GM19043 (cell line): Measurements from ENCODE around the gene PPID.
"Not testable (repeated sequence)": the region's sequence is repeated elsewhere in the genome, so short reads cannot be mapped to it uniquely, and the experiment has no call there.

Experiments used
- ATAC-seq: cut with Tn5 transposase; IDR thresholded peaks from one replicate; pipeline ENCODE4 v1.9.1; 2021; ENCODE audit warnings: low read depth; ENCODE audit not compliant: unreplicated experiment

PPID gene

DNA sequence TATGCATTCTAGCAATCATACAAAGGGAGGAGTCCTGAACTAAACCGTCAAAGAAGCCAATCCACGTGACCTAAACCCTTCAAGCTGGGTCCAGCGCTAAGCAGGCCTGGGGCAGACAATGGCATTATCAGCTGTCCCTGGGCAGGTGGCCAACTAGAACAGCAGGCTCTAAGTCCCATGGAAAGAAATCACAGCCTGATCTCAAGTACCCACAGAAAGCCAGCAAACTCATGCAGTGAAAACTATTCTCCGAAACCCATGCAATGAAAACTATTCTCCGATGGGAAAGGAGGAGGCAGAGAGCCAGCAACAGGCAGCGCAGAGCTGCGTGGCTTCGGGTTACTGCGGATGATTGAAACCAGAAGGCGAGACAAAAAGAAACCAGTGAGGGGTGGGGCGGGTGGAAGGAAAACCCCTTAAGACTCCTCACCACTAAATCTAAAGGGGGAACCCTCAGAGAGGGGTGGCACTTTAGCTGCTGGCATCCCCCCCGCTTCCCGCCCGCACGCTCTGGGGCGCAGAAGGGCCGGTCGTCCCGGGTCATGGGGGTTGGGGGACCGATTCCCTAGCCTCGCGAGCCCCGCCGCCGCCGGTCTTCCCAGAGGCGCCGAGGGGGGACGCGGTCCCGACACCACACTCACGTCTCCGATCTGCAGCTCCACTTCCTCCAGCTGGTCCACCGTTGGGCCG lies 52.1 kb downstream of the PPID start:
- peak; percentile 20 for ATAC-seq

GRCh38 chr4:158669310-158669709 lies 53.9 kb downstream of the PPID start:
- no peak for ATAC-seq

DNA sequence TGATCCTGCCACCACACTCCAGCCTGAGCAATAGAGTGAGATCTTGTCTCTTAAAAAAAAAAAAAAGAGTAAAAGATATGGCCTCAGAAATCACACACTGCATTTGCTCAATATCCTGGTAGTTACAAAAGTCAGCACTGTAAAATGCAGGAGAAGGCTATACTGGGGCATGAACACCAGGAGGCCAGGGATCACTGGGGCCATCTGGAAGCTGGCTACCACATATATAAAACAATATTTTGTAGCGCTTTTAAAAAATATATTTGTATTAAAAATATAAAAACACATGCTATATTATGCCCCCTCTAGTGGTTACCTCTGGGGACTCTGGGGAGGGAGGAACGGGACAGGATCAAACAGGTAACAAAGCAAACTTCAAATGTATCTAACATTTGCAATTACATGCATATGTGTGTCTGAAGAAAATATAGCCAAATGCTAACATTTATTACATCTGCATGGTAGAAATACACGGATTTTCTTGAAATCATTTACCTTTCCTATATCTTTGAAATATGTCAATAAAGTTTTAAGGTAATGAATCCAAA lies 55.5 kb downstream of the PPID start:
- no peak for ATAC-seq

DNA sequence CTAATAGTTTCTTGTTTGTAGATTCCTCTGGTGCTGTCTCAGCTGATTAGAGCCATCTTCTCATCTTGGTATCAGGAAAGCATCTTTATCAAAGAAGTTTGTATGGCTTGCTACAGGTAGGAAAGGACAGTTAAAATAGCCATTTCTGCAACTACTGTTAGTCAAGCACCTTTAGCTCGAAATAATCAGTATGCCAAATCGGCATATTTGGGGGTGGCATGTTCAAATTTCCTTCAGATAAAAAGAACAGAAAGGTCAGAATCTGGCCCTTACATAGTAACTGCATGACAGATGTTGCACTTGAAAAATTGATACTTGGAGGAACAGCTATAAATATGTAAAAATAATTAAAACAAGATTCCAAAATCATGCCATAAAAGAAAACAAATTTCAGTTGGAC lies 56.3 kb downstream of the PPID start:
- no peak for ATAC-seq

DNA sequence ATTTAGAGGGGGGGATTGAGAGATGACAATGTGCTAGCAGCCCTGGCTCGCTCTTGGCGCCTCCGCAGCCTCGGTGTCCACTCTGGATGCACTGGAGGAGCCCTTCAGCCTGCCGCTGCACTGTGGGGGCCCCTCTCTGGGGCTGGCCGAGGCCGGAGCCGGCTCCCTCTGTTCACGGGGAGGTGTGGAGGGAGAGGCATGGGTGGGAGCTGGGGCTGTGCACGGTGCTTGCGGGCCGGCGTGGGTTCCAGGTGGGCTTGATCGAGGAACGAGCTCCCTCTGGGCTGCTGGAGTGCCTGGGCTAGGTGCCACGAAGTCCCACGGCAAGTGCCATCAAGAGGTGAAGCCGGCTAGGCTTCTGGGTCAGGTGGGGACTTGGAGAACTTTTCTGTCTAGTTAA lies 58.4 kb downstream of the PPID start:
- no peak for ATAC-seq

- not testable (repeated sequence) for ATAC-seq
Observed at GRCh38 chr4:158663707-158664625, 59.2 kb downstream of the PPID start.

- not testable (repeated sequence) for ATAC-seq
Observed at GRCh38 chr4:158663255-158663654, 59.9 kb downstream of the PPID start.
